Measurements from ENCODE around the gene ZNF106. TPM values are rescaled to one million over a fixed set of nuclear protein-coding genes. Genes with fewer than 3 reads are reported as not detected.

The ZNF106 gene
- polyA plus RNA-seq, 3 donors = 6.8 to 30.7 (median 24.2) TPM

DNA sequence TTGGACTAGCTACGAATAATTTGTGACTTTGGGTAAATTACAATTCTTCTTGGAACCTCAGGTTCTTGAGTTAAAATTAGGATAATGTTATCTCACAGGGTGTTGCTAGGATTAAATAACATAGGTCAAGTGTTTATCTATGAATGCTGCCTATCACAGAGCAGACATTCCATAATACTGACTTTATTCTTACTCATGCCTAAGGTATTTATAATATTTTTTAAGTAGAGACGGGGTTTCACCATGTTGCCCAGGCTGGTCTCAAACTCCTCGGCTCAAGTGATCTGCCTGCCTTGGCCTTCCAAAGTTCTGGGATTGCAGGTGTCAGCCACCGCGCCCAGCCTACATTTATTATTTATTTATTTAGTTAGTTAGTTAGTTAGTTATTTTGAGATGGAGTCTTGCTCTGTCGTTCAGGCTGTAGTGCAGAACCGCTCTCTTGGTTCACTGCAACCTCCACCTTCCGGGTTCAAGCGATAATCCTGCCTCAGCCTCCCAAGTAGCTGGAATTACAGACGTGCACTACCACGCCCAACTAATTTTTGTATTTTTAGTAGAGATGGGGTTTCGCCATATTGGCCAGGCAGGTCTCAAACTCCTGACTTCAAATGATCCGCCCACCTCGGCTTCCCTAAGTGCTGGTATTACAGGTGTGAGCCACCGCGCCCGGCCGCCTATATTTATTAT lies 741 bp upstream of the ZNF106 start:
- 84 to 89% (median 87%) methylated on average over 18 of the region's 18 CpGs for WGBS, 3 donors
- peak overlapping the region; percentile 74 for H3K27ac ChIP-seq (ENCODE audit: low read depth, low read length)

DNA sequence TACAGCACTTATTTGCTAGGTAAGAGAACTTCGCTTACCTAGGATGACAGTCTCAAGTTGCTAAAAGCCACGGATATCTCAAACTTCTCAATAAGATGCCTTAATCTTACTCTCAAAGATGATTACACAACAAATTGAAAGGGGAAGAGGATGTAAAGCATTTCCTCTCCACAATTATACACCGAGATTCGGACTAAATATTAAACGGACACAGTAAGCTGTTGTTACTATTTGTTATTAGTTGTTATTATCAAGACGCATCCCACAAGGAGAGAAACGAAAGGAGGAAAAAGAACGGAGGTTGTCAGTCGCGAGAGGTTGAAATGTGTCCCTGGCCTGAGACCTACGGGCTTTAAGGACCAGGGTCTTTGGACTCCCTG lies 660 bp downstream of the ZNF106 start:
- no peak overlapping the region for H3K27ac ChIP-seq (ENCODE audit: low read depth, low read length)
- WGBS, 3 donors = 1 to 3% (median 2%) methylated on average over 11 of the region's 11 CpGs

DNA sequence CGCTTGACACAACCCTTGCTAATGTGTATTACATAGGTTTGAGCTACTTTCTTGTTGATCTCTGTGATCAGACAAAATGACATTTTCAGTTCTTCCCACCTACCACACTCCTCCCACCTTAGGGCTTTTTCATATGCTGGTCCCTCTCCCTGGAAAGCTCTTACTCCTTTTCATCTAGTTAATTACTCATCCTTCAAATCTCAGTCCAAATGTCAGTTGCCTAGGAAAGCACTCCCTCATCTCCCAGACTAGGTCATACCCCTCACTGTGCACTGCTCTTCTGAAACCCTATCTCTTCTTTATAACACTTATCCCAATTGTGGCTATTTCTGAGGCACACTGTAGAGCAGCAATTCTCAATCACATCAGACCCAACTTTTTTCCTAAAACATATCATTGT lies 7.3 kb downstream of the ZNF106 start:
- H3K27ac ChIP-seq (ENCODE audit: low read depth, low read length) = no peak overlapping the region
- 93 to 100% (median 97%) methylated on average over 1 of the region's 1 CpG for WGBS, 3 donors

DNA sequence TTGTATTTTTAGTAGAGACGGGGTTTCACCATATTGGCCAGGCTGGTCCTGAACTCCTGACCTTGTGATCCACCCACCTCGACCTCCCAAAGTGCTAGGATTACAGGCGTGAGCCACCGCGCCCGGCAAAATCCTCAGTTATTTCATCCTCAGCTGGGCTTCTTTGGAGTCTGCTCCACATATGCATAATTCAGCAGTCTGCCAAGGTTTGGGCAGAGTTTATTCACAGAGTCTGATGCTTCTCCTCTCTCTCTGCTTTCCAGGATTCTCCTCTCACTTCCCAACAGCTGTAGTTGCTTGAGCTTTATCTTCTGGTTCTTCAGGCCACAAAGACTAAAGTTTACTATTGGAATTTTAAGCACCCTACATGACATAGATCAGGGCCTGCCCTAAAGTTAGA lies 8.2 kb downstream of the ZNF106 start:
- 96 to 99% (median 98%) methylated on average over 6 of the region's 6 CpGs for WGBS, 3 donors
- no peak overlapping the region for H3K27ac ChIP-seq (ENCODE audit: low read depth, low read length)

DNA sequence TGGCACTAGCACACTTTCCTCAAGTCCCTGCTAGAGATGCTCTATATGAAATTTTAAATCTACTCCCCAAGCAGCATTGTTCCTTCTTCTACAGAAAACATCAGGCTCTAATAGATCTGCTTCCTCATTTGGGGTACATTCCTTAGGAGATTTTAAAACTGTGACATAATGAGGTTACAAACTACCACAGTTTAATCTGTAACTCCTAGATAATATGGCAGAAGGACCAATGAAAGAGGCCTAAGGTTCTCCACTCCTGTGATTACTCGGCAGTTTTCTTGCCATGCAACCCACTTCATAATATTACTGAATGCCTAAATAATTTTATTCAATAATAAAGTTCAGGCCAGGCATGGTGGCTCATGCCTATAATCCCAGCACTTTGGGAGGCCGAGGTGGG lies 16.1 kb downstream of the ZNF106 start:
- WGBS, 3 donors = 68 to 77% (median 71%) methylated on average over 2 of the region's 2 CpGs
- no peak overlapping the region for H3K27ac ChIP-seq (ENCODE audit: low read depth, low read length)

DNA sequence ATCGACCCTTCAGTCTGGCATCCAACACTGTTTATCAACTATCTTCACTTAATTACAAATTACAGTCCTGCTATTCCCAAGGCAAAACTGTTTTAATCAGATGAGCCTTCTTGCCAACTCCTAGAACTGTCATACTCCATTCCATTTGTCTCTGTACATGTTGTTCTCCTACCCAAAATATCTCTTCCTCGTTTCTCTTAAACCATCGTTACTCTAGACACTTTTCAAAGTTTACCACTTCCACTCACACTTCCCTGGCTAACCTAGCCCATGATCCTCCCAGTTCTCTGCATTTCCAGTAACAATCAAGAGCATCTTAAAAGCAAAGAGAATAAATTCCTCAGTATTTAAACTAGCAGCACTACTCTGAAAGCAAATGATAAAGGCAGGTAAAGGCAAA lies 19.9 kb downstream of the ZNF106 start:
- 47 to 84% (median 52%) methylated on average over 3 of the region's 3 CpGs for WGBS, 3 donors
- no peak overlapping the region for H3K27ac ChIP-seq (ENCODE audit: low read depth, low read length)

DNA sequence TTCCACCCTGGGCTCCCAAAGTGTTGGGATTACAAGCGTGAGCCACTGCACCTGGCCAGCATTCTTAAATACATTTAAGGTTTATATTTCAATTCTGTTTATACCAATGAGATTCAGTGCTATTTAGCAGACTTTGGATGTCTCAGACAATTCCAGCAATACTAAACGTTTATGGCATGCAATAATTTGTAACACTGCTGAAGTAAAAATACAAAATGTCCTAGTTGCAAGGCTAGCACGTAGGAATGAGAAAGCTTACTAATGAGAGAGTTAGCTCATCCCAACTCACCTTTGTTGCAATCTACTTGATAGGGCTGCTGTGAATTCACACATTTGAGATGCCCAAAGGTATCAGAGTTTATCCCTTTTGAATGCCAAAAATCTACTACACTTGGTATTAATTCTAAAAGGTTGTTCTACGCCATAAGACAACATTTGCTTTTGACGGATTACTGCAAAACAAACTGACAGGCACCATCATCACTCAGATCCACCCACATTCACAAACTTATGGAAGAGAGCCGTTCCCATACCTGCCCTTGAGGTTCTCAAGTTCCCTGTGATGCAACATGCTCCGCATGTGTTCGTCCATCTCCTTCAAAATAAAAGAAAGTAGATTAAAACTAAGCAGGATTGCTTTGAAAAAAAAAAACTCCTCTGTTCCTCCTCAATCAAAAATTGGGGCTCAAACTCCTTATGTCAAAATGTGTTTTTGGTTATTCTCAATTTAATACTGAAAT lies 25.3 kb downstream of the ZNF106 start:
- no peak overlapping the region for H3K27ac ChIP-seq (ENCODE audit: low read depth, low read length)
- WGBS, 3 donors = 82 to 90% (median 86%) methylated on average over 8 of the region's 8 CpGs

DNA sequence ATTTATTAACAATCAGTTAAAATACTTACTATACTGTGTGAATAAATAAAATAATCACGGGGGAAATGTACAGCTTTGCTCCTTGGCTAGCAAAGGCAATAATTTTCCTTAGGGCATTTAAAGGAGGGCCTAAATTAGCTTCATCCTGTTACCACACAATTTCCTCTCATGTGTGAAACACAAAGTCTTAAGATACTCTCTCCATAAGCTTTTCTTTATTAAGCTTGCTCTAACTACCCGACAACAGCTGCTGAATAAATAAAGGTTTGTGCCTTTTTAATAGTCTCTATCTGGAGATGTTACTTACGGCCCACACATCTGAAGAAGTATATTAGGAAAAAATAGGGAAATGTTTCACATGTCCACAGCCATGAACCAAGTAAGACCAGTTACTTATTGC lies 29.7 kb downstream of the ZNF106 start:
- WGBS, 3 donors = 58 to 71% (median 59%) methylated on average over 3 of the region's 3 CpGs
- H3K27ac ChIP-seq (ENCODE audit: low read depth, low read length) = no peak overlapping the region

DNA sequence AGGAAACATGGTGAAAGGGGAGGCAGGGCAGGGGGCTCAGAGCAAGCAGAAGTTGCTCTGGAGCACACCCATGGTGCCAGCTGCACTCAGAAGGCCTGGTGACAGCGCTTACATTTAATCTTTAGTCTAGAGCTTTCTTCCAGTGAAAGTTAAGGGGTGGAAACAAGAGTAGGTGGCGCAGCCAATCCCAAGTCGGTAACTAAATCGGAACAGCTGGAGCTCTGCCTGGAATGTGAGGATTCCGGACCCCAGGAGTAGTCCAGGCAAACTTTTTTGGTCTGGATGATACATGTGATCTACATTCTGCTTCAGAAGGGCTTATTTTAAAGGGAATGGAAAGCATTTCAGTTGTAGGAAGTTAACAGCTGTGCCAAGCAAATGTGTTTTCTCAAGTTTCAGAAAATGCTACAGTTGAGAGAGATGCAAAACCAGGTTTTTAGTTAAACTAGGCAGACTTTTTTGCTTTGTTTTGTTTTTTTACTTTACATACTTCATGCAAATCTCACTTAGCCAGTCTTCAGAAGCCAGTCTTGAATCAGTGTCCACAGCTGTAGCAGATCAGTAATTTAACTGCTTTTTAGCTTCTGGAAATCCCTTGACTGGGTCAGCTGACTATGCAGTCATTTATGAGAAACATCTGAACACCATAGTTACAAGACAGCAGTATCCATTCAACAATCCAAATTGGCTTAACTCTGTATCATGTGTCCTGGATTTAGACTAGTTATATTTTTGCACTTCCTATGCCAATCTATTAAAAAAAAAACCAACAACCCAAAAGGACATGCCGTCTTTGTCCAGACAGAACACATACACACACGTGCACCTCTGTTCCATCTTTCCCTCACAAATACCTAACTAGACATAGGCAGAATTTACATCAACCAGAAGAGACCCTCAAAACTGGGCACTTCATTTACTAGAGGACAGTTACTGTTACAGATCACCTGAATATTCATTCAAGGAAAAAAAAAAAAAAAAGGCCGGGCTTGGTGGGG lies 33.2 kb downstream of the ZNF106 start:
- no peak overlapping the region for H3K27ac ChIP-seq (ENCODE audit: low read depth, low read length)
- 46 to 54% (median 50%) methylated on average over 8 of the region's 8 CpGs for WGBS, 3 donors

DNA sequence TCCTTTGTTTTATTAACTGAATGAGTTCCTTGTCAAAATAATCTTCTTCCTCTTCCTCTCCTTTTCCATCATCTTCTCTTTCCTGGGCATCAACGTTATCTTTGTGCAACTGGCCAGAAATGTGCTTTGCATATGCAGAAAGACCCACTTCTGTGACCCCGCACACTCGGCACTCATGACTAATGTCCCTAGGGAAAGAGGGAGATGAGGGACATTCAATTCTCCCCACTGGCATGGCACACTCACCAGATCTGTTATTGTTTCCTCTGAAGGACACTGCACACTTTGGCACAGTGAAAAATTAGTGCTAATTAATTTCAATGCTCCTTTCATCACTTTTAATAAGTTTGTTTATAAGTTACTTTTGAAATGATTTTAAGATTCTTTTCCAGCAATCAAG lies 34.0 kb downstream of the ZNF106 start:
- 36 to 54% (median 50%) methylated on average over 3 of the region's 3 CpGs for WGBS, 3 donors
- H3K27ac ChIP-seq (ENCODE audit: low read depth, low read length) = no peak overlapping the region

DNA sequence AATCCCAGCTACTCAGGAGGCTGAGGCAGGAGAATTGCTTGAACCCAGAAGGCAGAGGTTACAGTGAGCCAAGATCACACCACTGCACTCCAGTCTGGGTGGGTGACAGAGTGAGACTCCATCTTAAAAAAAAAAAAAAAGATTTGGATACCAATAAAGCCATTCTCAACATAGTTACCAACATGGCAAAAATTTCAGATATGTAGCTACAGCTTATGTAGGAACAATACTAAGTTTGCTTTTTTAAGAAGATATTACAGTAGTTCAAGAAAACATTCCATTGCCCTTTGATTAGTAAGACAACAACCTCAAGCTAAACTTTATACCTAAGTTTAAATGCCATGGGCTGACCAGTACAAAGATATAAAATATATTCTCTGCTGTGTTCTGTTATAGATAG lies 34.4 kb downstream of the ZNF106 start:
- no peak overlapping the region for H3K27ac ChIP-seq (ENCODE audit: low read depth, low read length)

DNA sequence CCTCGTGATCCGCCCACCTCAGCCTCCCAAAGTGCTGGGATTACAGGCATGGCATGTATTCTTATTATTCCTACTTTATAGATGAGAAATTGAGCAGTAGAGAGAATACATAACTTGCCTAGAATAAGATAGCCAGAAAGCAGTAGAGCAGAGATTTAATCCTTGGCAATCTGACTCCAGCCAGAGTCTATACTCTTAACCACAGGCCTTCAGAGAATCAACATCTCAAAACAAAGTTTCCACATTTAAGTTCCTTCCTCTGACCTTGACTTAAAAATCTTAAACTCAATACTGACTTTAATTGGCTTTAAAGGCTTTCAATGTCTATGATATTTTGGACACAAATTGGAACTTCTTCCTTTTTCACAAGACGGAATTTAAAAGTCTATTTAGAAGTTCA lies 37.1 kb downstream of the ZNF106 start:
- 93 to 99% (median 94%) methylated on average over 3 of the region's 3 CpGs for WGBS, 3 donors
- no peak overlapping the region for H3K27ac ChIP-seq (ENCODE audit: low read depth, low read length)

DNA sequence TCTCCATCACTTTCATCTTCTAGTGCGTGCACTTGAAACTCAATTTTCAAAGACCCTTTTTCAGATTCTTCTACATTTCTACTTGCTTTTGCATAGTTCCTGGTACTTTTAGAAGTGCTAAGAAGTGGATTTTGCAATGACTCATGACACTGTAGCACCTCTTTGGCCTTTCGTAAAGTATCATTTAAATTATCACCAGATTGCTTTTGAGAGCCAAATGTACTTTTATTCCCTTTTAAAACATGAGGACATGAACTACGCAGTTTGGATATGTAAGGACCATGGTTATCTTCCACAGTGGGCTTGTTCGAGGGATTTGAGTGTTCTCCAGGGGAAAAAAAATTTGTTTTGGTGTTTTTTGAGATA lies 40.5 kb downstream of the ZNF106 start:
- 98 to 99% (median 98%) methylated on average over 4 of the region's 4 CpGs for WGBS, 3 donors
- H3K27ac ChIP-seq (ENCODE audit: low read depth, low read length) = no peak overlapping the region

DNA sequence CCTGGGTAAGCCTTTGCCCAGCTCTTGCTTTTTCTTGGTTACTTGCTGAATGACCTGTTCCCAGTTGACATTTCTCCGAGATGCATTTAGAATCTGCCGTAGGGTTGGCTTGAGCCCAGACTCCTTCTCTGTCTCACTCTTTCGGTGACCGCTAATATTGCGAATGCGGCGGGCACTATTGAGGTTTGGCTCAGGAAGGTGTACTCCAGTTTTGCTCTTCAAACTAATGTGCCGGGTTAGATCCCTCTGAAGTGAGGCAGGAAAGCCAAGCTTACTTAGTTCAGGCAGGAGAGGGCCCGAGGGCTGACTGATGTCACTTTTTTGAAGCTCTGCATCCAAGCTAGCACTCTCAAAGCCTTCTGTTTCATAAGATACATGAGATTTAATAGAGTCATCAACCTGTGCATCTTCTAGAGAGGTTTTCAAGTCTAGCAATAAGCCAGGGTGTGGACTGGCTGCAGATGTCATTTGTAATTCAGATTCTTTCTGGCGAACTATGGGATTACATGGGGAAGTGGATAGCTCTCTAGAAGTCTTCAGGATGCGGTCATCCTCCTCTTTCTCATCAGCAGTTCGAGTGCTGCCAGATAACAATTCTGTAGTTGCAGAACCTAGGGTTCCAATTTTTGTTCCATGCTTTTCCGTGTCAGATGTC lies 41.0 kb downstream of the ZNF106 start:
- H3K27ac ChIP-seq (ENCODE audit: low read depth, low read length) = no peak overlapping the region

DNA sequence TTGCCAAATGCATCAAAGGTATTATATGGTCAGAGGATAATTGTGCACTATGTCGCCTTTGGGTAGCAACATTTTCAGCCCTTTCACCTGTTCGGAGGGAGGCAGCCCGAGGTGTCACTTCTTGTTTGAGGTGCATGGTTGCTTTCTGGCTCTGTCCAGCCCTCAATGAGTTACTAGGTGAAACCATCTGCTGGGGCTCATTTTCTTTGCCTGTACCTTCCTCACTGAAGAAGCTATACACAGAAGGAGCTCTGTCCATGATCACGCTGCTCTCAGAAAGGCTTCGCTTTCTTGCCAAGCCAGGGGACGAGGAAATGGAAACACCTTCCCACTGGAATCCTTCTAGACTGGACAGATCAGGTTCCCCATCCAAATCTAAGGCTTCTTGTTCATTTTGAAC lies 42.7 kb downstream of the ZNF106 start:
- WGBS, 3 donors = 95 to 99% (median 99%) methylated on average over 6 of the region's 6 CpGs
- H3K27ac ChIP-seq (ENCODE audit: low read depth, low read length) = no peak overlapping the region

More for the DNA sequence above, 41.0 kb downstream of the ZNF106 start:
- 97% methylated on average over 13 of the region's 13 CpGs for WGBS, 3 donors

DNA sequence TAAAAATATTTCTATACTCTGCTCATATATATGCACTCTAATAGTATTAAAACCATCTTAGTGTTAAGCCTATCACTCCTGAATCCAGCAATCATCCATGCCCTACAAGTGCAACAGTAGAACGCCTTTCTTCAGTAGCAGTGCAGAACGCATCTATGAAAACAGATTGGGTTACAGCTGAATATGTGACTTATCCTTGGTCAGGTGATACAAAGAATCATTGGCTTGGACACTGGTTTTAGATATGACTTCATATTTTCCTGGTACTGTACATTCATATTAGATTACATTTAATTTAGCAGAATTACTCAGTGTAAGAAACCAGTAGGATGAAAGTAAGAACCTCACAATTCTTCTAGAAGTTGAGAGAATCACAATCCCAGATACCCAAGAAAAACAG lies 43.3 kb downstream of the ZNF106 start:
- no peak overlapping the region for H3K27ac ChIP-seq (ENCODE audit: low read depth, low read length)
- WGBS, 3 donors = 90 to 95% (median 95%) methylated on average over 2 of the region's 2 CpGs

DNA sequence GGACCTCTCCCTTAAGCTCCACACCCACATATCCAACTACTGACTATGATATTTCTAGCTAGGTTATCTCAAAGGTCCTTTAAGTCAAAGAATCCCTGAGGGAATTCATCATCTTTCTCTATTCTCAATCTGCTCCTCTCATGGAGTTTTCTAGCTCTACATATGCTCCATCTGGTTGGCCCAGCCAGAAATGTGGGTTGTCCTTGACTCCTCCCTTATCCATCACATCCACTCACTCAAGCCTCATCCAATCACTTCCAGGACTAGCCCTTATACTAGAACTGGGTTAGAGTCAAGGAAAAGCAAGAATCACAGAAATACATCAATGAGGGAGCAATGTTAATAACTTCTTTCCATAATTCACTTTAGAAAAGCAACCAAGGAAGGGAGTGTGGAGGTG lies 45.4 kb downstream of the ZNF106 start:
- H3K27ac ChIP-seq (ENCODE audit: low read depth, low read length) = no peak overlapping the region

DNA sequence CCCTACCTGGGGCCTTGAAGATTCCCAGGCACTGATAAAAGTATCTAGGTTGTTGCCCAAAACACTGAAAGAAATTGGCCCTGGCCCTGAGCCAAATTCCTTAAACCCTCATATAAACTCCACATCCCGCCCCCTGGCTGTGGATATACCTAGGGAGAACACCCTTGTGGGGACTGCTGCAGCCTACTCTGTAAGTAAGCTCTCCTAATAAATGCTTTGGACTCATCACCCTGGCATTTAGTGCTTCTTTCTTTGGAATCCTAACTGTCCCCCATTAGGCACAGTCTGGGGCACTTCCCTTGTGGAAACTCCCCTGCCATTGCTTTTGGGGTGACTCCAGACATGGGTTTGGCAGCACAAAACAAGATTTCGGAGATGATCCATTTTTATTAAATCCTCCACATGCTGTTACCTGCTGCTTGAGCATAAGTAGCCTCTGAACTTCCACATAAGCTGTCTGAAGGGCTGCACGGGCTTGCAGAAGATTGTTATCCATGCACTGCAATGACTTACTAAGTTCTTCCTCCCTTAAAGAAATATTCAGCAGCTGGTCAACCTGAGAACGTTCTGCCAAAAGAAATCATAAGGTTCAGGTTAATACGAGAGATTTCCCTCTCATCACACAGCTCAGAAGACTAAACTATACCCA lies 46.4 kb downstream of the ZNF106 start:
- 87 to 91% (median 88%) methylated on average over 5 of the region's 5 CpGs for WGBS, 3 donors

More for the DNA sequence above, 46.4 kb downstream of the ZNF106 start:
- no peak overlapping the region for H3K27ac ChIP-seq (ENCODE audit: low read depth, low read length)
